MCF 10A (cell line): ENCODE results near the gene FADD. TPM values are rescaled to one million over a fixed set of nuclear protein-coding genes. Genes with fewer than 3 reads are reported as not detected.

Experiments used
- BruUV-seq: library from RNA; stranded (reverse); fragments of 400-500 nt; replicated peaks from 2 replicates; lab custom pipeline; 2021; lab: Mats Ljungman, UMichigan
- CTCF ChIA-PET: fragments of 300-600 bp; sonication (Branson Sonifier 250); formaldehyde crosslinking; extraction: SDS; loops from one replicate; lab custom pipeline; 2021; ENCODE audit warnings: antibody characterized with exemption, inconsistent platforms; lab: Yijun Ruan, JAX
- POLR2A ChIA-PET: fragments of 300-600, 350-650 bp; sonication (Branson Sonifier 250); formaldehyde crosslinking; extraction: SDS; loops from one replicate; lab custom pipeline; 2020; ENCODE audit warnings: antibody characterized with exemption, inconsistent platforms; lab: Yijun Ruan, JAX
- DNase-seq: peaks from one replicate; pipeline ENCODE4 v3.0.0-alpha.2; 2018; ENCODE audit not compliant: unreplicated experiment
- H3K27ac Mint-ChIP-seq: one replicate; pipeline ENCODE4 v1.8.0; 2022; ENCODE audit warnings: mild to moderate bottlenecking, low read depth, mixed read lengths; ENCODE audit not compliant: unreplicated experiment
- H3K27me3 Mint-ChIP-seq: one replicate; pipeline ENCODE4 v1.8.0; 2022; ENCODE audit warnings: mixed read lengths; ENCODE audit not compliant: insufficient read depth, unreplicated experiment
- H3K36me3 Mint-ChIP-seq: one replicate; pipeline ENCODE4 v1.8.0; 2022; ENCODE audit warnings: mild to moderate bottlenecking, moderate library complexity, mixed read lengths; ENCODE audit not compliant: insufficient read depth, unreplicated experiment
- H3K4me1 Mint-ChIP-seq: one replicate; pipeline ENCODE4 v1.8.0; 2022; ENCODE audit warnings: mixed read lengths; ENCODE audit not compliant: insufficient read depth, unreplicated experiment
- H3K4me3 Mint-ChIP-seq: one replicate; pipeline ENCODE4 v1.8.0; 2022; ENCODE audit warnings: mild to moderate bottlenecking, moderate library complexity, mixed read lengths; ENCODE audit not compliant: unreplicated experiment
- H3K9me3 Mint-ChIP-seq: one replicate; pipeline ENCODE4 v1.8.0; 2022; ENCODE audit warnings: mixed read lengths; ENCODE audit not compliant: unreplicated experiment
- intact Hi-C: fragments of 100-400 bp; cut with micrococcal nuclease; formaldehyde crosslinking; loops from 2 replicates; pipeline ENCODE4 v1.14.1; 2022
- total RNA-seq: library from RNA; stranded (reverse); gene quantifications from 2 replicates; pipeline ENCODE4 v1.2.3, GENCODE V29; 2022
- TF ChIP-seq, protein P1 (sequence below): fragments of 200-600 bp; IDR thresholded peaks from one replicate; pipeline ENCODE4 v1.8.0; 2022; ENCODE audit warnings: antibody characterized with exemption, mild to moderate bottlenecking; ENCODE audit not compliant: unreplicated experiment

FADD gene
- total RNA-seq, 1 experiment from 2014 or later: 37.1 TPM

GRCh38 chr11:70168405-70168754, 34.7 kb upstream of the FADD start:
- ChIA-PET CTCF (no interaction called here), POLR2A (no interaction called here)
- H3K27ac Mint-ChIP-seq: no peak overlapping the region
- no peak for DNase-seq
- H3K36me3 Mint-ChIP-seq: no peaks in the 10 kb centered on the region
- no peaks in the 10 kb centered on the region for H3K4me1 Mint-ChIP-seq
- TF ChIP-seq, protein P1, sequence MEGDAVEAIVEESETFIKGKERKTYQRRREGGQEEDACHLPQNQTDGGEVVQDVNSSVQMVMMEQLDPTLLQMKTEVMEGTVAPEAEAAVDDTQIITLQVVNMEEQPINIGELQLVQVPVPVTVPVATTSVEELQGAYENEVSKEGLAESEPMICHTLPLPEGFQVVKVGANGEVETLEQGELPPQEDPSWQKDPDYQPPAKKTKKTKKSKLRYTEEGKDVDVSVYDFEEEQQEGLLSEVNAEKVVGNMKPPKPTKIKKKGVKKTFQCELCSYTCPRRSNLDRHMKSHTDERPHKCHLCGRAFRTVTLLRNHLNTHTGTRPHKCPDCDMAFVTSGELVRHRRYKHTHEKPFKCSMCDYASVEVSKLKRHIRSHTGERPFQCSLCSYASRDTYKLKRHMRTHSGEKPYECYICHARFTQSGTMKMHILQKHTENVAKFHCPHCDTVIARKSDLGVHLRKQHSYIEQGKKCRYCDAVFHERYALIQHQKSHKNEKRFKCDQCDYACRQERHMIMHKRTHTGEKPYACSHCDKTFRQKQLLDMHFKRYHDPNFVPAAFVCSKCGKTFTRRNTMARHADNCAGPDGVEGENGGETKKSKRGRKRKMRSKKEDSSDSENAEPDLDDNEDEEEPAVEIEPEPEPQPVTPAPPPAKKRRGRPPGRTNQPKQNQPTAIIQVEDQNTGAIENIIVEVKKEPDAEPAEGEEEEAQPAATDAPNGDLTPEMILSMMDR: no peak
- intact Hi-C loops: no loop called here
- H3K9me3 Mint-ChIP-seq: no peaks in the 10 kb centered on the region
- no TSS peak for BruUV-seq
- H3K4me3 Mint-ChIP-seq: no peak overlapping the region
- H3K27me3 Mint-ChIP-seq: peaks cover 56% of the 10 kb centered on the region

DNA sequence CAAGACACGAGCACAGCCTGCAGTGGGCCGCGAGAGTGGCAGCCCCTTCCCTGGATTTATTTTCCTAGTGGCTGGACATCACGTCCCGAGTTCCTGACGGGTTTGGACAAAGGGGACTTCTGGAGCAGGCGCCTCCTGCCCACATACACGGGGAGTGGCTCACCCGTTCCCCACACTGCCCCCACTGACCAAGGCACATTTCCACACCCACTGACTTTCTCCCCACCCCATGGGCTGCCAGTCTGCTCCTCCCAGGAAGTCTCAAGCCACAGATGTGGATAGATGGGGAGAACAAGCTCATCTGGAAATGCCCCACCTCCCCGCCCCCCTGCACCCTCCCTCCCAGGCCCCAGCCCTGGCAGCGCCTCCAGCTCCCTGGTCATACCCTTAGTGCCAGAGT, 34.0 kb upstream of the FADD start:
- Mint-ChIP-seq H3K9me3 (no peaks in the 10 kb centered on the region), H3K4me1 (no peaks in the 10 kb centered on the region), H3K36me3 (no peaks in the 10 kb centered on the region), H3K27me3 (peaks cover 49% of the 10 kb centered on the region), H3K4me3 (no peak overlapping the region), H3K27ac (no peak overlapping the region)
- TF ChIP-seq, protein P1: no peak
- no TSS peak for BruUV-seq
- DNase-seq: no peak
- intact Hi-C loops: no loop called here
- CTCF ChIA-PET: no interaction called here
- POLR2A ChIA-PET: no interaction called here

DNA sequence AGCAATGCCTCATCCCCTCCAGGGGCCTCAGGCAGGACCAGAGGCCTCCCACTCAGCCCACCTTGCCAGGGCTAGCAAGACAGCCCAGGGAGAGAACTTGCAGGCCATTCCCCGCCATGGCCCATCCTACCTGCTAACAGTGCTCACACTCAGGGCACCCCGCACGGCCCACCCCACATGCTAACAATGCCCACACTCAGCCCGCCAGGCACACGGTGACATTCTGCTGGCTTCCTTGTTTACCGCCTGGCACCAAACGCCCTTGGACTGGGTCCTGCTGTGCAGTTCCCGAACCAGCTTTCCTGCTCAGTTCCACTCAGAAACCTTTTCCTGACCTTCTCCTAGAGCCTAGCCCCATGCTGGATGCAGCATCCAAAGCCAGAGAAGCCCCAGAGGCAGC, 33.5 kb upstream of the FADD start:
- Mint-ChIP-seq H3K9me3 (no peaks in the 10 kb centered on the region), H3K27ac (no peak overlapping the region), H3K27me3 (peaks cover 44% of the 10 kb centered on the region), H3K4me1 (no peaks in the 10 kb centered on the region), H3K36me3 (peaks cover 3% of the 10 kb centered on the region), H3K4me3 (no peak overlapping the region)
- no peak for DNase-seq
- BruUV-seq: no TSS peak
- TF ChIP-seq, protein P1: no peak
- intact Hi-C loops: no loop called here
- POLR2A ChIA-PET: no interaction called here
- CTCF ChIA-PET: interaction anchor here (0.6 kb wide), 1 partner anchor 254 kb away, joined by 3 read pairs; no protein-coding TSS in a partner anchor

GRCh38 chr11:70170596-70171210, 32.4 kb upstream of the FADD start:
- Mint-ChIP-seq H3K27me3 (peaks cover 41% of the 10 kb centered on the region), H3K4me1 (no peaks in the 10 kb centered on the region), H3K27ac (no peak overlapping the region), H3K36me3 (peaks cover 4% of the 10 kb centered on the region), H3K4me3 (no peak overlapping the region), H3K9me3 (no peaks in the 10 kb centered on the region)
- POLR2A ChIA-PET: interaction anchor here (1.0 kb wide), 1 partner anchor 11 kb away, joined by 3 read pairs; no protein-coding TSS in a partner anchor
- no TSS peak for BruUV-seq
- DNase-seq: no peak
- intact Hi-C loops: no loop called here
- TF ChIP-seq, protein P1: no peak
- CTCF ChIA-PET: interaction anchor here (0.5 kb wide), 1 partner anchor 21 kb away, joined by 3 read pairs; no protein-coding TSS in a partner anchor
